ENCODE data around the gene POMT1.

DNA sequence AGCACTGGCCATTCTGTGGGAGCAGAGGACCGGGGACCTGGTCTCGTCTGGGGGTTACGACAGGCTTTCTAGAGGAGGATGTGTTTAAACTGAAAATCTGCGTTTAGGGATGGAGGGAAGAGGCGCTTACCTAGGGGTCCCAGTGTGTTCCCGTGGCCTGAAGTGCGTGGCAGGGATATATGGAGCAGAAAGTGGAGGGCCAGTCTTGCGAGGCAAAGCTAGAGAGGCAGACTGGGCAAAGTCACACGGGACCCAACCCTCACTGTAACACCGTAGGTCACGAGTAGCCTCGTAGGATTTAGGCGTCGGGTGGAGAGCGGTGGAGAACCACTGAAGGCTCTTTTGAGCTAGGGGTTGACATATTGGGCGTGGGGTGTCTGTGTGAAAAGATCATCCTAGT is 32.8 kb upstream of the POMT1 start:
- TF ChIP-seq, protein P1, sequence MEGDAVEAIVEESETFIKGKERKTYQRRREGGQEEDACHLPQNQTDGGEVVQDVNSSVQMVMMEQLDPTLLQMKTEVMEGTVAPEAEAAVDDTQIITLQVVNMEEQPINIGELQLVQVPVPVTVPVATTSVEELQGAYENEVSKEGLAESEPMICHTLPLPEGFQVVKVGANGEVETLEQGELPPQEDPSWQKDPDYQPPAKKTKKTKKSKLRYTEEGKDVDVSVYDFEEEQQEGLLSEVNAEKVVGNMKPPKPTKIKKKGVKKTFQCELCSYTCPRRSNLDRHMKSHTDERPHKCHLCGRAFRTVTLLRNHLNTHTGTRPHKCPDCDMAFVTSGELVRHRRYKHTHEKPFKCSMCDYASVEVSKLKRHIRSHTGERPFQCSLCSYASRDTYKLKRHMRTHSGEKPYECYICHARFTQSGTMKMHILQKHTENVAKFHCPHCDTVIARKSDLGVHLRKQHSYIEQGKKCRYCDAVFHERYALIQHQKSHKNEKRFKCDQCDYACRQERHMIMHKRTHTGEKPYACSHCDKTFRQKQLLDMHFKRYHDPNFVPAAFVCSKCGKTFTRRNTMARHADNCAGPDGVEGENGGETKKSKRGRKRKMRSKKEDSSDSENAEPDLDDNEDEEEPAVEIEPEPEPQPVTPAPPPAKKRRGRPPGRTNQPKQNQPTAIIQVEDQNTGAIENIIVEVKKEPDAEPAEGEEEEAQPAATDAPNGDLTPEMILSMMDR (IDR thresholded peaks at IDR 0.05; ENCODE audit: borderline replicate concordance, extremely low read depth, low read length, poor library complexity, severe bottlenecking): no peak
- TF ChIP-seq EZH2 (IDR thresholded peaks at IDR 0.05; ENCODE audit: borderline replicate concordance, low read depth, low read length, severe bottlenecking): no peak
